ENCODE results near the gene EHMT1.

GRCh38 chr9:137731216-137731946 lies 112.6 kb downstream of the EHMT1 start:
- no peak for TF ChIP-seq CTCF (IDR thresholded peaks at IDR 0.05; ENCODE audit: low read length)
- TF ChIP-seq EZH2 (optimal IDR thresholded peaks at IDR 0.05; ENCODE audit: low read depth, low read length): no peak

Data from MM.1S (cell line).